Fibroblast of lung (primary cell): ENCODE data around the gene IMMP2L.

Experiments
- CTCF ChIP-seq, 2 donors: IDR thresholded peaks in 1 of 2; conservative IDR thresholded peaks in 1 of 2; 1 replicate in 1 of 2; 2 replicates in 1 of 2; pipeline ENCODE4 v1.5.1; 2011 to 2012; ENCODE audit warnings: low read length in 2 of 2, control low read depth in 1 of 2, inconsistent platforms in 1 of 2, low read depth in 1 of 2, mild to moderate bottlenecking in 1 of 2
- EZH2 ChIP-seq: IDR thresholded peaks from 2 replicates; pipeline ENCODE4 v1.5.1; 2012; ENCODE audit warnings: low read length, control low read depth, mild to moderate bottlenecking; ENCODE audit errors: missing control alignments

- TF ChIP-seq CTCF (conservative IDR thresholded peaks at IDR 0.05 in 1 of 2, IDR thresholded peaks at IDR 0.05 in 1 of 2; ENCODE audit: low read depth in 1 of 2, low read length in 2 of 2) (no peak), EZH2 (no peak)
Observed at GRCh38 chr7:110719741-110720140, 842.6 kb downstream of the IMMP2L start.
